GM12874 (cell line): ENCODE measurements around the gene KRTAP21-1.

ENCODE experiments used
- TF ChIP-seq, protein P1 (sequence below): IDR thresholded peaks from 2 replicates; pipeline ENCODE4 v1.5.1; 2011; ENCODE audit warnings: low read depth, mild to moderate bottlenecking, control low read depth, low read length, moderate library complexity; ENCODE audit not compliant: insufficient read depth

KRTAP21-1 gene

GRCh38 chr21:30714946-30715345, 40.3 kb downstream of the KRTAP21-1 start:
- TF ChIP-seq, protein P1, sequence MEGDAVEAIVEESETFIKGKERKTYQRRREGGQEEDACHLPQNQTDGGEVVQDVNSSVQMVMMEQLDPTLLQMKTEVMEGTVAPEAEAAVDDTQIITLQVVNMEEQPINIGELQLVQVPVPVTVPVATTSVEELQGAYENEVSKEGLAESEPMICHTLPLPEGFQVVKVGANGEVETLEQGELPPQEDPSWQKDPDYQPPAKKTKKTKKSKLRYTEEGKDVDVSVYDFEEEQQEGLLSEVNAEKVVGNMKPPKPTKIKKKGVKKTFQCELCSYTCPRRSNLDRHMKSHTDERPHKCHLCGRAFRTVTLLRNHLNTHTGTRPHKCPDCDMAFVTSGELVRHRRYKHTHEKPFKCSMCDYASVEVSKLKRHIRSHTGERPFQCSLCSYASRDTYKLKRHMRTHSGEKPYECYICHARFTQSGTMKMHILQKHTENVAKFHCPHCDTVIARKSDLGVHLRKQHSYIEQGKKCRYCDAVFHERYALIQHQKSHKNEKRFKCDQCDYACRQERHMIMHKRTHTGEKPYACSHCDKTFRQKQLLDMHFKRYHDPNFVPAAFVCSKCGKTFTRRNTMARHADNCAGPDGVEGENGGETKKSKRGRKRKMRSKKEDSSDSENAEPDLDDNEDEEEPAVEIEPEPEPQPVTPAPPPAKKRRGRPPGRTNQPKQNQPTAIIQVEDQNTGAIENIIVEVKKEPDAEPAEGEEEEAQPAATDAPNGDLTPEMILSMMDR, result no peak

DNA sequence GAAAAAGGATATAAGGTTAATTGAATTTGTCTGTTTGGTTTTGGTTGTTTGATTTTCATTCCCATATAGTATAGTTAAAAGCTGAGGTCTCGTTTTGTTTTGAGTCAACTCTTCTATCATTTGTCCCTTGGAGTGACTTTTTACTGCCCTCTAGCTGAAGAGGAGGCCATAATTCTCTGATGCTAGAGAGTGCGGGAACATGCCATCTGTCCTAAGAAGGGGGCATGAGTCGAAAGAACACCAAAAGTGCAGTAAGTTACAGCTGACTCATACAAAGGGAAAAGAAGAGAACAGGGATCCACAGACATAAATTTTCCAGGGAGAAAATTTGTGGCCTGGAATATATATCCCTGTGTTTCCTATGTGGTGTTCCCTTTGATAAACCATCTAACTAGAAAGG, 40.8 kb downstream of the KRTAP21-1 start:
- TF ChIP-seq, protein P1, result no peak

DNA sequence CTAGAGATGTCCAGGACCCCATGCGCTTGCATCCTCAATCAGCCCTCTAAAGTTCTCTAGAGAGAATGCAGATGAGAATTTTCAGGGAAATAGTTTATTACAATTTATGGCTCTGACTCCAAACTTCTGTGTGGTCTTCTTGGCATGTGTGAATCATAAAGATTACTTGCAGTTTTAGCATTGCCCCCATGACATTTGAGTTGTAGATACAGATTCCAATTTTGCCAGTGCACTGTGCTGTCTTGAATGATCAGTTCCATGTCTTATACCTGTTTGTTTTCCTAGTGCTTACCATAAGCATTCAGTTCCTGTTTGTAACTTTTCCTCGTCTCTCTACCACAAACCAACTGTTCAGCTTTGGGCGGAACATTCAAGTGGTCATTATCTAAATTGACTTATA, 41.5 kb downstream of the KRTAP21-1 start:
- TF ChIP-seq, protein P1, result no peak

DNA sequence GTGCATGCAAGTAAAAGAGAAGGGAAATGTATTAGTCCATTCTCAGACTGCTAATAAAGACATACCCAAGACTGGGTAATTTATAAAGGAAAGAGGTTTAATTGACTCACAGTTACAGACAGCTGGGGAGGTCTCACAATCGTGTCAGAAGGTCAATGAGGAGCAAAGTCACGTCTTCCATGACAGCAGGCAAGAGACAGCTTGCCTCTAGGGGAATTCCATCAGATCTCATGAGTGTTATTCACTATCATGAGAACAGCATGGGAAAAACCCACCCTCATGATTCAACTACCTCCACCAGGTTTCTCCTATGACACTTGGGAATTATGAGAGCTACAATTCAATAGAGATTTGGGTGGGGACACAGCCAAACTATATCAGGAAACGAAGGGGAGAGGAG, 44.7 kb downstream of the KRTAP21-1 start:
- TF ChIP-seq, protein P1, result no peak

- TF ChIP-seq, protein P1, result no peak
Measured at GRCh38 chr21:30707409-30707808, 47.8 kb downstream of the KRTAP21-1 start.
